ENCODE measurements around the gene DIS3L2.
"Not testable (repeated sequence)": the region's sequence is repeated elsewhere in the genome, so short reads cannot be mapped to it uniquely, and the experiment has no call there.

The DIS3L2 gene

DNA sequence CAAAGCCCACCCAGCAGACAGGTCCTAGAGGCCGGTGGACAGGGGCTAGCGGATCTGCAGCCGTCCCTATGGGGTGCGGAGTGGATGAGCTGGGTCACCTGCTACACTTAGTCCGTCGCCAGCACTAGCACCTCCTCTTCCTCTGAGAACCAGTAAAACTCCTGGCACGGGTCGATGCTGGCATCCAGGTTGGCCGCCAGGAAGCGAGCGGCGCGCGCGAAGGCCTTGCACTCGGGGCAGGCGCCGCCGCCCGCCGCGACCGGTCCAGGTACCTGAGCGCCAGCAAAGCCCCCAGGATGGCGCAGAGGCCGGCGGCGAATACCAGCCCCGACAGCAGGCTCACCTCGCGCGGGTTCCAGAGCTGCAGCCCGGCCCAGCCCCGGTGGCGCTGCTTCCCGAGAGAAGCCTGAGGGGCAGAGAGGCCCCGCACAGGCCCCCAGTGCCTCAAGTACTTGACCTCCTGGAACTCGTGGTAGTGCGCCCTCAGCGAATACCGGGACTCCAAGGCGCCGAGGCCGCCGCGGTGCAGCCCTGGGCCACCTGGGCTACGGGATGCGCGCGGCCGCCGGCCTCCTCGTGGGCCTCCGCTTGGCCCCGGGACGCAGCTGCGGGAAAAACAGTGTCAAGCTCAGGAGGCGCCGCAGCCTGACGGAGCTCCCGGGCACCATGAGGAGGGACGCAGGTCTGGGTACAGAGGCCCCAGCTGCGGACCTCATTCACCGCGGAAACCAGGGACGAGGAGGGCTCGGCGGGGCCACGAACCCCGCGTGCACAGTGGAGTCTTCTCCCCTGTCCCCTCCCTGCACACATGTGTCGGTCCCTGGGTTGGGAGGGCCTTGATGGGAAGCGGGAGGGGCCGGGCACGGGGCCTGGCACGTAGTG, 389.5 kb downstream of the DIS3L2 start:
- no peak for DNase-seq (ENCODE audit: low spot score)

- no peak for DNase-seq (ENCODE audit: low spot score)
Observed at GRCh38 chr2:232351686-232352510, 390.4 kb downstream of the DIS3L2 start.

DNA sequence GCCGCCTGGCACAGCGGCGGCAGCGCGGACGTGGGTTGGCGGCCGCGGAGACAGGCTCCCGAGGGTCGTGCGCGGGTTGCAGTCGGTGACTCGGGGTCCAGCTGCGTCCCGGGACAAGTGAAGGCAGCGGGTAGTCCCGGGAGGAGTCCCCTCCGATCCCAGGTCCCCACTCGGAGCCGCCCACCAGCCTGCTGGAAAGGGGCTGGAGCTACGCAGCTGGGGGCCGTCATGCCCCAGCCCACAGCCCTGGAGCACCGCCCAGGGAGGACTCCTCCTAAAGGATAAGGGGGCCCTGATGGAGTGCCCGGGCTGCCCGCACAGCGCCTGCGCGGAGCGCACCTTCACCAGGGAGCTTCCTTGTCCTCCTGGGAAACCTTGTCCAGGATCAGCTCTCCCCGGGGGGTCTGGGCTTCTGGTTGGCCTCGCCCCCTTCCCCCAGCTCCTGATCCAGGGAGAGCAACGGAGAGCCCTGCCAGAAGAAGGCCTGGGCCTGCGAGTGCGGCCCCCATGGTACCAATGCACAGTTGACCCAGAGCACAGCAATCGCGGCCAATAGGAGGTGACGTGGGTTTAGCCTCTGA, 391.1 kb downstream of the DIS3L2 start:
- DNase-seq (ENCODE audit: low spot score) = no peak

GRCh38 chr2:232353096-232353495, 391.6 kb downstream of the DIS3L2 start:
- no peak for DNase-seq (ENCODE audit: low spot score)

- DNase-seq (ENCODE audit: low spot score) = no peak
Observed at GRCh38 chr2:232353660-232354059, 392.1 kb downstream of the DIS3L2 start.

GRCh38 chr2:232354069-232354468, 392.6 kb downstream of the DIS3L2 start:
- DNase-seq (ENCODE audit: low spot score) = no peak

DNA sequence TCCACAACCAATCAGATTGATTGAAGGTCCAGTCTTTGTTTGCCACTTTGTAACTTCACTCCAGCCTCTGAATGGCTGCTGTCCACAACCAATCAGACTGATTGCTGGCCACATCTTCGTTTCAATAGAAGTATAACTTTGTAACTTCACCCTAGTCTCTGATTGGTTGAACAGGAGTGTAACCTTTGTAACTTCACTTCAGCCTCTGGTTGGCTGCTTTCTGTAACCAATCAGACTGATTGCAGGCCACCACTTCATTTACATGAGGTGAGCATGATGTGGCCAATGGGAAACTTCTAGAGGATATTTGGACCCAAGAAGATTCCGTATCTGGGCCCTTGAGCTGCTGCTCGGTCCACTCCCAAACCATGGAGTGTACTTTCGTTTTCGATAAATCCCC, 400.1 kb downstream of the DIS3L2 start:
- DNase-seq (ENCODE audit: low spot score) = no peak

DNA sequence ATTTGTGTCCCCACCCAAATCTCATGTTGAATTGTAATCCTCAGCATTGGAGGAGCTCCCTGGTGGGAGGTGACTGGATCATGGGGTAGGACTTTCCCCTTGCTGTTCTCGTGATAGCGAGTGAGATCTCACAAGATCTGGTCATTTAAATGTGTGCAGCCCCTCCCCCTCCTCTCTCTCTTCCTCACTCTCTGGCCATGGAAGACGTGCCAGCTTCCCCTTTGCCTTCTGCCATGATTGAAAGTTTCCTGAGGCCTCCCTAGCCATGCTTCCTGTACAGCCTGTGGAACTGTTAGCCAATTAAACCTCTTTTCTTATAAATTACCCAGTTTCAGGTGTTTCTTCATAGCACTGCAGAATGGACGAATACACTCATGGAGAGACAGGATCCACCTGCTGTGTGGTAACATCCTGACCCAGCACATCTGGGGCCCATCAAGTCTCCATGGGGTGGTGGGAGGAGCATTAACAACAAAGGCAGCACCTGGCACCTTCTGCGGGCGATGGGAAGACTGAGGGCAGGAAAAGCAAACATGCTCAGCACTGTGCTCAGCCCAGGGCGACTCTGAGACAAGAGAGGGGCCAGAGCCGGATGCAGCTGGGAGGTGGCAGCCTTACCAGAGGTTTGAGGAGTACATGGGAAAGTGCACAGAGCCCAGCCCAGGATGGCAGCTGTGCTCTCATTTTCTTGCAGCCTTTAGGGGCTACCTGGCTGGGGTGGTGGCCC, 400.8 kb downstream of the DIS3L2 start:
- DNase-seq (ENCODE audit: low spot score) = no peak

DNA sequence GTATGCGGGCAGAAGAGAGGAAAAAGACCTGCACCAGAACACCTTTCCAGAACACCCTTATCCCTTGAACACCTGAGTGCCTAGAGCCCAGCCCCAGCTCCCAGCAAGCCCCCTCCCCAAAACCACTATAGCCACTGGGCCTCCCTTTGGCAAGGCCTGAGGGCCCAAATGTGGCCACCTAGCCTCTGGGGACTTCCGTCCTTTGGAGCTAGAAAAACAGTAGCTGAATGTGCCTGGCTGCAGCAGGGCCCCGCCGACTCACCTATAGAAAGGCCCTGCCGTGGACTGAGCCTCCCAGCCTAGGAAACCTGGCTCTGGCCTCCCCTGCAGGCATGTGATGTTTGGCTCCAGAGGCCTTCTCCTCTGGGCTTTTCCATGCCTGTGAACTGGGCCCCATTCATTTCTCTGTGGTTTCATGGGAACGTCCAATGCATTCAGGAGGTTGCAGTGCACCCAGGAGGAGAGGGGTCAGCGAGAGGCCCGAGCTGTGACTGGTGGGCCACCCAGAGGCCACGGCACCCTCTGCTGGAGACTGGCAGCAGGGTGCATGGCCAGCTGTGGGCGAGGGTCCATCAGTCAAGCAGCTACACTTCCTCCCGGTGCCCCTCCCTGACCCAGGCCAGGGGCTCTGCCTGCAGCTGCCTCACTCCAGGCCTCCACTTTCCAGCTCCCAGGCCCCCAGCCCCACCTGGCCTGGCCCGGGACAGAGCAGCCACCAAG, 401.7 kb downstream of the DIS3L2 start:
- not testable (repeated sequence) for DNase-seq (ENCODE audit: low spot score)

DNA sequence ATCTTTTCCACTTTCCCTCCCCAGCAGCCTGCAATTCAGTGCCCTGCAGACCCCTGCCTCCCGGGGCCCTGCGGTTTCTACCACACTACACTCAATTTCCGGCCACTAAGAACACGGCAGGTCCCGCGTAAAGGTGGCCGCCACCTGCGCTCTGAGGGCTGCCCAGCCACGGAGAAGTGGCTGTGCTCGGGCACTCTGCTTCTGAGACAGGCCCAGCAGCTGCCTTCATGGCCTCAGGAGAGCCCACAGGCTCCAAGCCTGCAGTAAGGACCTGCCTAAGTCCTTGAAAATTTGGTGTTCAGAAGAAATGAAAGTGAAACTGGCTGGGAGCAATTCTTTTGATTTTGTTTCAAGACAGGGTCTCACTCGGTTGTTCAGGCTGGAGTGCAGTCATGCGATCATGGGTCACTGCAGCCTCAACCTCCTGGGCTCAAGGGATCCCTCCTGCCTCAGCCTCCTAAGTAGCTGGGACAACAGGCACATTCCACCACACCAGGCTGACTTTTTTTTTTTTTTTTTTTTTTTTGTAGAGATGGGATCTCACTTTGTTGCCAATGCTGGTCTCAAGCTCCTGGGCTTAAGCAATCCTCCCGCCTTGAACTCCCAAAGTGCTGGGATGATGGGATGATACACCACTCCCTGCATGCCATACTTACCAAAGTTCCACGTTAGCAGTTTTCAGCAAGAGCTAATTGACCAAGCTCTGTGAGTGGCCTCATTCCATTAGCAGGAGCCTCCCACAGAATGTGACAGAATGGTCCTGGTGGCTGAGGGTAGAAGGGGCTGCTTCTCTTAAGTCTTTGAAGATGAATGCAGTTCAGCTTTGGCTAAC, 402.5 kb downstream of the DIS3L2 start:
- no peak for DNase-seq (ENCODE audit: low spot score)

GRCh38 chr2:232364806-232365594, 403.5 kb downstream of the DIS3L2 start:
- DNase-seq (ENCODE audit: low spot score) = not testable (repeated sequence)

DNA sequence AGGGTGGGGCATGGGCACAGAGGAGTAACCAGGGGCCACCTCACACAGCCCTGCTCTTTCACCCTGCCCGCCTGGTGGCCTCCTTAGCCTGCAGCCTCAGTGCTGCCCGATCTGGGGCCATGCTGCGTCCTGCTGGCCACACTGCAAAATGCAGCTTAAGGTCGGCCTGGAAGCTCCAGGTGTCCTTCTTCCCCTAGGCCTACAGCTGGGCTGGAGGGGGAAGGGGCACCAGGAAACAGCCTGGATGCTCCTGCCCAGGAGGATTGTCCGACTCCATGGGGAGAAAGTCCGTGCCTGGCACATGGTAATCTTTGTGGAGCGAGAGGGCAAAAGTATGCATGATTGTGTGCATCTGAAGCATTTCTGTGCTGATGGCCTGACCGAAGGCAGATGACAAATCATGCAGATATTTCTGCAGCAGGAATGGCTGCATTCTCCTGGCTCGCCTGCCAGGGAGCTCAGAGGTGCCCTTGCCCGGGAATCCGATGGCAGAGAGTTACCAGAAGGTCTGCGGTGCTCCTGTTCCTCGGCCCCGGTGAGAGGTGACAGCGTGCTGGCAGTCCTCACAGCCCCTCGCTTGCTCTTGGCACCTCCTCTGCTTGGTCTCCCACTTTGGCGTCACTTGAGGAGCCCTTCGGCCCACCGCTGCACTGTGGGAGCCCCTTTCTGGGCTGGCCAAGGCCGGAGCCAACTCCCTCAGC, 404.3 kb downstream of the DIS3L2 start:
- DNase-seq (ENCODE audit: low spot score) = no peak

DNA sequence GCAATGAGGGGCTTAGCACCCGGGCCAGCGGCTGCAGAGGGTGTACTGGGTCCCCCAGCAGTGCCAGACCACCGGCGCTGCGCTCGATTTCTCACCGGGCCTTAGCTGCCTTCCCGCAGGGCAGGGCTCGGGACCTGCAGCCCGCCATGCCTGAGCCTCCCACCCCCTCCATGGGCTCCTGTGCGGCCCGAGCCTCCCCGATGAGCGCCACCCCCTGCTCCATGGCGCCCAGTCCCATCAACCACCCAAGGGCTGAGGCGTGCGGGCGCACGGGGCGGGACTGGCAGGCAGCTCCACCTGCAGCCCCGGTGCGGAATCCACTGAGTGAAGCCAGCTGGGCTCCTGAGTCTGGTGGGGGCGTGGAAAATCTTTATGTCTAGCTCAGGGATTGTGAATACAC, 404.9 kb downstream of the DIS3L2 start:
- not testable (repeated sequence) for DNase-seq (ENCODE audit: low spot score)

- no peak for DNase-seq (ENCODE audit: low spot score)
Observed at GRCh38 chr2:232367016-232367415, 405.5 kb downstream of the DIS3L2 start.

GRCh38 chr2:232367591-232368233, 406.2 kb downstream of the DIS3L2 start:
- no peak for DNase-seq (ENCODE audit: low spot score)

DNA sequence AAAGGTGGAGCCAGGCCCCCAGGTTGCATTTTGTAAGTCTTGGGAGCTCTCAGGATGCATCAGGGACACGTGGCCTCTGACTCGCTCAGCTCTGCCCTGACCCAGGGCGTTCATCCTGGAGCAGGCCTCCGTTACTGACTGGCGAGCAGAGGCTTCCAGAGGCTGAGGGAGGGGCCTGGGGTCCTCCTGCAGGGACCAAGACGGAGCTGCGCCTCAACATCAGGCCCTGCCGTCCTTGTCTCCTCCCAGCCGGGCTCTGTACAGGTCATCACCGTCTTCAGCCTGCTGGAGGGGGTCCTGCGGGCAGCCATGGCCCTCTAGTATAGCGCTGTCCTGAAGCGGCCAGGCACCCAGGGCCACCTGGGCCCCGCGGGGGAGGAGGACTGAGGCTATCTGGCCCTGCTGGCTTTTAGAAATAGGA, 406.8 kb downstream of the DIS3L2 start:
- DNase-seq (ENCODE audit: low spot score) = no peak

GRCh38 chr2:232369126-232369951, 407.8 kb downstream of the DIS3L2 start:
- DNase-seq (ENCODE audit: low spot score) = no peak

- not testable (repeated sequence) for DNase-seq (ENCODE audit: low spot score)
Observed at GRCh38 chr2:232370007-232370406, 408.5 kb downstream of the DIS3L2 start.

Measured in hematopoietic multipotent progenitor cell treated with erythropoietin and hydrocortisone succinate and interleukin-3 and kit ligand, for 17 days (in vitro differentiated cells).